HG03571 (cell line): ENCODE data around the gene RPS17.
"Not testable (repeated sequence)": the region's sequence is repeated elsewhere in the genome, so short reads cannot be mapped to it uniquely, and the experiment has no call there.

ENCODE experiments used
- ATAC-seq: cut with Tn5 transposase; IDR thresholded peaks from one replicate; pipeline ENCODE4 v1.9.1; 2021; ENCODE audit not compliant: unreplicated experiment

The RPS17 gene

DNA sequence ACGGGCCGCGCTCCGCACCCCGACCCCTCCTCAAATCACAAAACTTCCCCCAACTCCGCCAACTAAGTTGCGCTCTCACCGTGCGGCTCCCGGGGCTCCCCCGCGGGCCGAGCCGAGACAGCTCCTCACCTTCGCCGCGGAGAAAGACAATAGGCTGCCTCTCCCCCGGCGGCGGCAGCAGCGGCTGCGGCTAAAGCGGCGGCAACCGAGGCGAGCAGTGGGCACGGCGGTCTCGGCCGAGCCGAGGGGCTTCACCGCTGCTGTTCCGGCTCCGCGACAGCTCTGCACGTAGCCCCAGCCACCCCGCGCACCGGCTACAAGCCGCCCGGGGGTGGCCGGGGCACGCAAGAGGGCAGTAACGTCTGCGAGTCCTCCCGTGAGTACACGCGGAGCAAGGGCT lies 26.7 kb downstream of the RPS17 start:
- ATAC-seq: not testable (repeated sequence)

DNA sequence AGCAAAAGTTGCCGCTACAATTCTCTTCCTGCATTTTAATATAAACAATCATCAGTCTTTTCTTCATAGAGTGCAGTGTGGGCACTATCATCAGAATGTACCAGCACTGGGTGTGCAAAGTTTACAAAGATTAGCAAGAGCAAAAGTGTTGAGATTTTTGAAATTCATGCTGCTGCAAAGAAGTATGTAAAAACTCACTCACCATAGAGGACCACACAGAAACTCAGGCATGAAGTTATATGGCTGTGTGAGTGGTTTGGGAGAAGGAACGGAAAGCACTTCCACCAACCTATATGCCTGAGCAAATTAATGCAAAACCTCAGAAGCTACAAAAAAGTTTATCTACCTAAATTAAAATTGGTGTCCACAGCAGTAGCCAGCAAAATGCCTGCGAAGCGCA lies 32.6 kb downstream of the RPS17 start:
- ATAC-seq: not testable (repeated sequence)

DNA sequence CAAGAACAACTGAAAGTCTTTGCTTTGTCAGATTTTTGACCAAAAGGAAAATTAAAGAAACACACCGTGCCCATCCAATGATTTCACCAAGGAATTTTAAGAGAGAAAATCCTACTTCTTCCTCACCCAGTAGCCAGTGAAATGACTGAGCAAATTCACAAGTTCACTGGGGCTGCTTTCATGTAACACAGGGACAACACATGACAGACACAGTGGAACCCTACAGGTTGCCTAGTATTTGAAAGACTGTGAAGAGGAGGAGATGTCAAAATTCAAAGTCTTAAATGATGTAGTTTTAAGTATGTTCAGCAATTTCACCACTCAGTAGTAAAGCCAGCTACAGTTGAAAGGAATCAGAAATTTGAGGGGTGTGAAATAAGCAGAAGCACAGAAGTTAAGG lies 33.2 kb downstream of the RPS17 start:
- ATAC-seq: not testable (repeated sequence)

DNA sequence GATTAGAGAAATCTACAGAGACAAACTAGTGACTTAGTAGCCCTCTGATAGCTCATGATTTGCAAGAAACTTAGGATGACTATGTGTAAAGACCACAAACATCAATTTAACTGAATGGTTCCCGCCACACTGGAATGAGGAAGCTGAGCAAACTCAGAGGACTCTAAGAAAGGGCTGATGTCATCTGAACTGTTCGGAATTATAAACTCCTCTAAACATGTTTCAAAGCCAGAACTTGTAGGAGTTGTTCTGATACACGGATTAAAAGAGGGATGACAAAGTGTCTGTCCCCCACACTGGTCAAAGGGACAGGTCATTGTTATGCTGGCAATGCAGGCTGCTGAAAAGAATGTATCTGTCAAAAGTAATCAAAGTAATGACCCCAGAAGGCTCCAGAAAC lies 34.4 kb downstream of the RPS17 start:
- ATAC-seq: not testable (repeated sequence)

DNA sequence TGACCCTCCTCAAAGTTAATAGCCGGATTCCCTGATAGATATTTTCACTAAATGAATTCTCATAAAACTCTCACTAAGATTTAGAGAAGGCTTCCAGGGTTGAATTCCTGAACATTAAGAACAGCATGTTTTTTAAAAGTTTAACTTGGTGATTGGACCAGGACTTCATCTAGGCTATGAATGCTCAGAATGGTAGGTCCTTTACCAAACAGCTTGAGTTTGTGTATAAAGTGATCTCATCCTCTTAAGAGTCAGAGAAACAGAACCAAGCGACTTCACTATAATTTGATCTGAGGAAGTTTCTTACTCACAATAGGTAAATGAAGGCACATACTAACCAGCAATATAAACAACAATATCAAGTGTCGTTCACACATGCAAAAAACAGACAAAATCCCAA lies 36.2 kb downstream of the RPS17 start:
- ATAC-seq: not testable (repeated sequence)

DNA sequence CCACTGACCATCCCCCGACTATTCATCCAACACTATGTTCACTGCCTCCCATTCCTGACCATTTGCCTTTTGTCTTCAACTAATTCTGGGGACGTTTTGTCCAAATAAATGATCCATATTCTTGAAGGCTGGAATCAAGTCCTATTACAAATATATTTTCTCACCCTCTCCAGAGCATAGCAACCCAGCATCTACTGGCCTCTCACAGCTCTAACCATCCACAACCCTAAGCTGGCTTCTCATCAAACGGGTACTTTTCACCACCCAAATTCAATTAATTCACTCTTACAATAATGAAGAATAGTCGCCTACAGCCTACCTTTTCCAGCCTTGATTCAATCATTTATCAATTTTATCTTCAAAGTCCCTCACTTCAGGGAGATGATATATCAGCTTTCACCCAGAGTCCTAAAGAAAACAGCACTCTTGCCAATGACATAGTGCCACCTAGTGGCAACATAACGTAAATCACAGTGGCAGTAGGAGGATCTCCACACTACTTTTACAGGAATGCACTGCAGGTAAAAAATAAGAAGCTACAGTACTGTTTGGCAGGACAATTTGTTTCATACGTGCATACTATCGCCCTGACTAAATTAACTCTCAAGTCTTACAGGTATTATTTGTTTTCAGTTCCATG lies 37.4 kb downstream of the RPS17 start:
- not testable (repeated sequence) for ATAC-seq

DNA sequence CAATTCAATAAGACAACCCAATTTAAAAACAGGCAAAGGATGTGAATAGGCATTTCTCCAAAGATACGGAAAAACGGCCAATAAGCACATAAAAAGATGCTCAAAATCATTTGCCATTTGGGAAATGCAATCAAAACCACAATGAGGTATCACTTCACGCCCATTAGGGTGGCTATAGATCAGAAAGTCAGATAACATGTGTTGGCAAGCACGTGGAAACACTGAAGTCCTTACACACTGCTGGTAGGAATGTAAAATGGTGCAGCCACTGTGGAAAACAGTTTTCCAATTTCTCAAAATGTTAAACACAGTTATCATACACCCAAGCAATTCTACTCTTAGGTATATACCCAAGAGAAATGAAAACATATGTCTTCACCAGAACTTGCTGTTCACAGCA lies 39.5 kb downstream of the RPS17 start:
- ATAC-seq: not testable (repeated sequence)

DNA sequence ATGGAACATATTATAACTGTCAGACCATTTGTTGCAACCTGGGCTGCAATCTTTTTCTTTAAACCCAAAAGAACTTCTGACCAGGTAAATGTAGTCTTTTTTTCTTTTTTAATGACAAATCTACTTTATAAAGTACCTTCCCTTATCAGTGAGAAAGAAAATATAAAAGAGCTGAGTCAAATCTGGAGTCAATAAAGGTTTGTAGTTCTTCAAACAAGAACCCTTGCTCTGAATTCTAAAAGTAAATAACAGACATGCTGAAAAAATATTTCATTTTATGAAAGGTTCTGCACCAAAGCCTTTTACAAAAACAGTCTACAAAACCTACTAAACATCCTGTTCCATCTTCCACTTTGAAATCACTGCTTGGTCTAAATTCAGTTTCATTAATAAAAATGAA lies 42.3 kb downstream of the RPS17 start:
- ATAC-seq: not testable (repeated sequence)

DNA sequence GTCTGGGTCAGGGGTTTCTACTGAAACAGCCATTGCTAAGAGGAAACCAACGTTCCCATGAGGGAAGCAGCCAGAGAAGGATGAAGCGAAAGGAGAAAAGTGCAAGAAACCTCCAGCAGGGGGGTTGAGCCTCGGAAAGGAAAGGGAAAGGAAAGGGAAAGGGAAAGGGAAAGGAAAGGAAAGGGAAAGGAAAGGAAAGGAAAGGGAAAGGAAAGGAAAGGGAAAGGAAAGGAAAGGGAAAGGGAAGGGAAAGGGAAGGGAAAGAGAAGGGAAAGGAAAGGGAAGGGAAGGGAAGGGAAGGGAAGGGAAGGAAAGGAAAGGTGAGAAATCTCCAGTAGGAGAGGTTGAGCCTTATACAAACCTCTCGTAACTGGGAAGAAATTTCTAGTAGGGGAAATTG lies 52.0 kb downstream of the RPS17 start:
- ATAC-seq: not testable (repeated sequence)

DNA sequence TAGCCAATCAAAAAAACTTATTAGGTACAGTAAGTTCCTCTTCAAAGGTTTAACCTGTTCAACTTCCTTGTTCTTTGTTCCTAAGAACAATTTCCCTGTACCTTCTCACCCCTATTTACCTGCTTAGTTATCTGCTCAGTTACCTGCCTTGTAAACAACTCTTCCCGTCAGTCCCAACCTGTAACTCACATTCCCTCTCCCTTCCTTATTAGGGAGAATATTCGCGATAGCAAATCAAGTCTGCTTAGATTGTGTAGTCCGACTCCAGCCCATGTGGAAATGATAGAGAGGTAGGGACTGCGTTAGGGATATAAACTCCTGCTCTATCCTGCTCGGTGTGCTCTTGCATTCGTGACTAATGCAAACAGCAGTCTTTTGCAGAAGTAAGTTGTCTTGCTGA lies 53.2 kb downstream of the RPS17 start:
- ATAC-seq: not testable (repeated sequence)
